Limb (tissue), 2 donors: ENCODE measurements around the gene WBP4.
"Not testable (repeated sequence)": the region's sequence is repeated elsewhere in the genome, so short reads cannot be mapped to it uniquely, and the experiment has no call there.

Experiments used
- DNase-seq, 2 donors: peaks; one replicate each; pipeline ENCODE4 v3.0.0-alpha.2; 2016; ENCODE audit errors: extremely low spot score in 2 of 2

WBP4 gene, protein sequence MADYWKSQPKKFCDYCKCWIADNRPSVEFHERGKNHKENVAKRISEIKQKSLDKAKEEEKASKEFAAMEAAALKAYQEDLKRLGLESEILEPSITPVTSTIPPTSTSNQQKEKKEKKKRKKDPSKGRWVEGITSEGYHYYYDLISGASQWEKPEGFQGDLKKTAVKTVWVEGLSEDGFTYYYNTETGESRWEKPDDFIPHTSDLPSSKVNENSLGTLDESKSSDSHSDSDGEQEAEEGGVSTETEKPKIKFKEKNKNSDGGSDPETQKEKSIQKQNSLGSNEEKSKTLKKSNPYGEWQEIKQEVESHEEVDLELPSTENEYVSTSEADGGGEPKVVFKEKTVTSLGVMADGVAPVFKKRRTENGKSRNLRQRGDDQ

DNA sequence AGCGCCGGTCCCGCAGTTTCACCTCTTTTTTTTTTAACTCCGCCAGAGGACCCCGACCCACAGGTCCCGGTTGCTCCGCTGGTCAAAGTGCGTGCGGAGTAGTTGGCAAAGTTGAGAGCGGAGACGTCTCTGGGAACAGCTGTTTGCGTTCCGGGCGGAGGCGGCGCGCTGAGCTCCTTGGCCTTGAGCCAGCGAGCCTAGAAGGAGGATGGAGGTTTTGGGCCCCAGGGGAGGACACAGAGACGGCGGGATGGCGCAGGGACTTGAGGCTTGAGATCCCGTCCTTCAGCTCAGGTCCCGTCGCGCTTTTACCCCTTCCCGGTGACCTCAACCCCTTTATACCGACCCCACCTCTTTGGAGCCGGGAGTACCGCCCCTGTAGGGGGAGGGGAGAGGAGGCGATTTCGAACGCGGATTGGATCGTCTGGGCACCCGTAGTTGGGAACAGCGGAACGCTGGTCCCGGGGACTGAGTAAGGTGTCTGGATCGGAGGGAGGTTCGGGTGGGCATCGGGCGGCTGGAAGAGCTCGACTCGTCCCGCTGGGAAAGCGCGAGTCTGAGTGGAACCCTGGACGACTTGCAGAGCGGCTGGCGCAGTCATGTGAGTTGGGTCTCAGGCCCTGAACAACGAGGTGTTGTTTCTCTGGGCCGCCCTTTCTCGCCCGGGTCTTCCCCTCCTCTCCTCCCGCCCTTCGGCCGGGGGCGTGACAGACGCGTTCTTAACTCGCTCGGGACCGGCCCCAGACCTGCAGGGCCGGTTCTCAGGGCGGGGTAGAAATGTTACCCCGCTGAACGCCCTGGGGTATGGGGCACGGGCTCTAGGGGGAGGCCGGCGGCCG, at the start of gene WBP4:
Gene WBP4, plus strand, starts transcription at position 435 of the 839 bp plus-strand sequence. Its CDS starts 165 bp downstream, at position 600.
- peak; percentile 95 to 98 for DNase-seq

DNA sequence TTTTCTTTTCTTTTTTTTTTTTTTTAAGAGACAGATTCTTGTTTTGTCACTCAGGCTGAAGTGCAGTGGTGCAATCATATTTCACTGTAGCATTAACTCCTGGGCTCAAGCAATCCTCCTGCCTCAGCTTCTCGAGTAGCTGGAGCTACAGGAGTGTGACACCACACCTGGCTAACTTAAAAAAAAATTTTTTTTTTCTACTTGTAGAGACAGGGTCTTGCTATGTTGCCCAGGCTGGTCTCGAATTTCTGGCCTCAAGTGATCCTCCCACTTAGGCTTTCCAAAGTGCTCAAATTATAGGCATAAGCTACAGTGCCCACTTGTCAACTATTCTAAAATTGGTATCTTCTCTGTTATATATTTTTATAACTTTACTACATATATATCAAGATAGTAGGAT, 48.8 kb upstream of the WBP4 start:
- no peak for DNase-seq

DNA sequence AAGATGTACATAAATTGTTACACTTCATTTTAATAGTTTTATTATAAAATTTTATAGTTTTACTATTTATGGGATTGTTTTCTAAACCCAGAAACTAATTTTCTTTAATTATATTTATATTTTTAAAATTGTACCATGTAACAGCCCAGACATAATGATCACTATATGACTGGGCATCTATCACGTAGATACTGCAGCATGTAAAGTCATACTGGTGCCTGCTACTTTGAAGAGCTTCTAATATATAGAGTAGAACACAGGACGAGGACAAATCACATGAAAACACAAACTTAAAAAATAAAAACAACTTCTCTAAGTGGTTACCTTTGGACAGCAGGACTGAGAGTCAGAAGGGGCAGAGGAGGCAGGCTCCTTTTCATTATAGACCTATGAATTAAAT, 47.5 kb upstream of the WBP4 start:
- DNase-seq: no peak

GRCh38 chr13:41015920-41016319, 45.4 kb upstream of the WBP4 start:
- no peak for DNase-seq

DNA sequence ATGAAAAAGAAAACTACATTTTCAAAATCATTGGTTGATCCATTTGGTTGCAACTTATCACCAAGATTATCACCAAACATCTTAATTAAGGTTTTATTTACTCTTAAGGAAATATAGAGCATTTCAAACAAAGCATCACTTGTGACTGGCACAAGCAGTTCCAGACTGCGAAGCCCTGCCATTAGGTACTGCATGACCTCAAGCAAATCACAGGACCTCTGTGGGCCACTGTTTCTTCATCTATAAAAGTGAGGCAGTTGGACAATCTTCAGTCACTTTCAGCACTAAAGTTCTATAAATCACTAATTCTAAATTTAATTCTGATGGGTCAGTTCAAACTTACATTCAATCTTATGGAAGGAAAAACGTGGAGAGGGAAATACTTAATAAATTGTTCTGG, 44.1 kb upstream of the WBP4 start:
- DNase-seq: no peak

- DNase-seq: no peak
Measured at GRCh38 chr13:41017817-41018601, 43.3 kb upstream of the WBP4 start.

DNA sequence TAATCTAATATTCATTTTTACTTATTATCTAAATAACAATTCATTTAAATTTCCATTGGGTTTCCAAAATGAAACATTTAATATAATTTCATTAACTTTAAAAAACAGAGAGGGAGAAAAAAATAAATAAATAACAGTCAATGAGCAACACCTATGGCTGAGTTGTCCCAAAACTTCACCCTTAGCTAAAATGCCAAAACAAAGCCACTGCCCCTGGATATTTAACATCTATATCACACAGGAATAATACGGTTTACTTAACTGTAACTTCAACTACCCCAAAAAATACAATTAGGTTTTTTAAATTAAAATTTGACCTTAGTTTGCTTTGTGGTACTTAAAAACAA, 42.7 kb upstream of the WBP4 start:
- DNase-seq: no peak

DNA sequence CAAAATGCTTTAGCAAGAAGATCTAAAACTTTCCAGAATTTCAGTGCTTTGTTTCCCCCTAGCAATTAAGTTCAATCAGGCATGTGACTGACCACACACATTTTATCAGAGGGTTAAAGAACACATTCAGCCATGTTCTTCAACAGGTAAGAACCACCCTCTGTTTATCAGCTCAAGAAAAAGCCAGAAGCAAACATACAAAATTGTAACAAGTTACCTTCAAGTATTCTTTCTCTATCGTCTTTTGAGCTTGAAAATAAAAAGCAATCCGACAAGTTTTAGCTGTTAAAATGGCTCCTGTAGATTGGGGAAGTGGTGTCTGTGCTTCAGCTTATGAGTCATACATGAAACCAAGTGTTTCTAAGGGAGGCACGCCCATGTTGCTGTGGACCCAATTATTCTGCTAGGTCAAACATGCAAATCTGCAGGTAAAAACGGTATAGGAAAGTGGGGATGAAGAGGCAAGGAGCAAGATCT, 42.3 kb upstream of the WBP4 start, which contains the start of gene ELF1:
Gene ELF1, minus strand, starts transcription at position 306 of the 477 bp plus-strand sequence. CDS start 37,262 bp downstream, outside the sequence.
- DNase-seq: no peak

- no peak for DNase-seq
Measured at GRCh38 chr13:41019578-41020347, 41.5 kb upstream of the WBP4 start.

- DNase-seq: no peak
Measured at GRCh38 chr13:41025518-41025917, 35.8 kb upstream of the WBP4 start.

DNA sequence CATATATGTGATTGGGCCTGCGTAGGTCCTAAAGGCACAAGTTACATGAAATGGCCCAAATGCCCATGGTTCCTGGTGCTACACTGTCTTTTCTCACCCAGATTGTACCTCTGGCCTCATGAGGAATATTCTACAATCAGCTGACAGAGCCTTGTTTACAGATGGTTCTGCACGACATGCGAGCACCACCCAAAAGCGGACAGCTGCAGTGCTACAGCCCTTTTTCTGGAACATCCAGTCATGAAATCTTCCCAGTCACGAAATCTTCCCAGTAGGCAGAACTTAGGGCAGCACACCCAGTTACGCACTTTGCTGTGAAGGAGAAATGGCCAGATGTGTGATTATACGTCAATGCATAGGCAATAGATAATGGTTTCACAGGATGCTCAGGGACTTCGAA, 34.5 kb upstream of the WBP4 start:
- no peak for DNase-seq

GRCh38 chr13:41028051-41028450, 33.3 kb upstream of the WBP4 start:
- no peak for DNase-seq

- DNase-seq: no peak
Measured at GRCh38 chr13:41029629-41030028, 31.7 kb upstream of the WBP4 start.

GRCh38 chr13:41032691-41033376, 28.5 kb upstream of the WBP4 start:
- DNase-seq: no peak

DNA sequence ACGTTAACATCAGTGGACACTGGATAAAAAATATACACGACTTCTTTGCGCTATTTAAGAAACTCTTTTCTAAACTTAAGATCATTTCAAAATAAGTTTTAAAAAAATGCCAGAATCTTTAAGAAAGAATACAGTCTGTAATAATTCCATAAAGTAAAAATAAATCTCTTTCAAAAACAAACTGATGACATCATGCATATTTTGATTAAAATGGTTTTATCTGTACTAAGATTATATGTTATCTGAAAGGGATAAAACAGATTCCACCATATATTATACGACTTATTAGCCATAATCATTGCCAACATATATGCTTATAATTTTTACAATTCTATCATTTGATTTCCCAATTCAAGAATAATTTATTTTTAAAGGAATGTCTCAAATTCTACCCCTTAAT, 26.9 kb upstream of the WBP4 start:
- no peak for DNase-seq

GRCh38 chr13:41034881-41035280, 26.4 kb upstream of the WBP4 start:
- no peak for DNase-seq

GRCh38 chr13:41036557-41036956, 24.8 kb upstream of the WBP4 start:
- DNase-seq: not testable (repeated sequence)

- no peak for DNase-seq
Measured at GRCh38 chr13:41039746-41040145, 21.6 kb upstream of the WBP4 start.

- DNase-seq: no peak
Measured at GRCh38 chr13:41040584-41041334, 20.6 kb upstream of the WBP4 start.

DNA sequence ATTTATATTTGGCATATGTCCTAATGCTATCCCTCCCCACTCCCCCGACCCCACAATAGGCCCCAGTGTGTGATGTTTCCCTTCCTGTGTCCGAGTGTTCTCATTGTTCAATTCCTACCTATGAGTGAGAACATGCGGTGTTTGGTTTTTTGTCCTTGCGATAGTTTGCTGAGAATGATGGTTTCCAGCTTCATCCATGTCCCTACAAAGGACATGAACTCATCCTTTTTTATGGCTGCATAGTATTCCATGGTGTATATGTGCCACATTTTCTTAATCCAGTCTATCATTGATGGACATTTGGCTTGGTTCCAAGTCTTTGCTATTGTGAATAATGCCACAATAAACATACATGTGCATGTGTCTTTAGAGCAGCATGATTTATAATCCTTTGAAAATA, 18.9 kb upstream of the WBP4 start:
- DNase-seq: not testable (repeated sequence)
